Right atrium auricular region (tissue), 2 donors: ENCODE results near the gene DBR1. TPM values are rescaled to one million over a fixed set of nuclear protein-coding genes. Genes with fewer than 3 reads are reported as not detected.

Experiments used
- DNase-seq: peaks from one replicate; pipeline ENCODE4 v3.0.0-alpha.2; 2019; ENCODE audit warnings: low spot score
- H3K27ac ChIP-seq, 2 donors: fragments of 200-600 bp; sonication (generic); 1 replicate in 1 of 2; 2 replicates in 1 of 2; pipeline ENCODE4 v1.5.1; 2016 to 2019
- H3K27me3 ChIP-seq, 2 donors: fragments of 200-600 bp; sonication (generic); one replicate each; pipeline versions ENCODE4 v1.5.1 to v1.6.0; 2017 to 2019
- H3K36me3 ChIP-seq: fragments of 200-600 bp; sonication (generic); one replicate; pipeline ENCODE4 v1.5.1; 2016
- H3K4me1 ChIP-seq, 2 donors: fragments of 200-600 bp; sonication (generic); one replicate each; pipeline versions ENCODE4 v1.5.1 to v1.6.0; 2017 to 2019
- H3K4me3 ChIP-seq, 2 donors: fragments of 200-600 bp; sonication (generic); 1 replicate in 1 of 2; 2 replicates in 1 of 2; pipeline ENCODE4 v1.5.1; 2017 to 2019; ENCODE audit warnings: mild to moderate bottlenecking in 1 of 2, moderate library complexity in 1 of 2
- H3K9me3 ChIP-seq, 2 donors: fragments of 200-600 bp; sonication (generic); one replicate each; pipeline ENCODE4 v1.5.1; 2019
- total RNA-seq, 2 donors: library from RNA; depleted of rRNA; stranded (reverse); fragments of >200 nt; gene quantifications; one replicate each; pipeline ENCODE4 v1.1.0, GENCODE V29; 2016
- TF ChIP-seq, protein P1 (sequence below), 2 donors: fragments of 200-600 bp; sonication (generic); IDR thresholded peaks; one replicate each; pipeline ENCODE4 v1.5.1; 2019; ENCODE audit warnings: antibody characterized with exemption in 2 of 2

The DBR1 gene
- total RNA-seq, 2 donors from 2014 or later, result 6.9 to 8.1 TPM

DNA sequence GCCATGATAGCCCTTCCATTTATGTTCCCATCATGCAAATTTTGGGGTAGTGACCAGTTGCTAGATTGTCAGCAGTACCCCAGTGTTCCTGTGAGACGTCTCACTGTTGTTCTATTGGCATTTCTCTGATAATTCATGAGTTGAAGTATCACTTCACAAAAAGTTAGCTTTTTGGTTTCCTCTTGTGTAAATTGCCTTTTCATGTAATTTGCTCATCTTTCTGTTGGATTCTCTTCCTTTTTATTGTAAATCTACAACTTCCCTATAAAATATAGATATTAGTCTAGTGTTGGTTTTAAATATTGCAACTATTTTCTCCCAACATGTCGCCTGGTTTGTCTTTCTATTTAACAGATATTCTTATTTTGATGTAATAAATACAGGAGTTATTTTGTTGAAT is 35.0 kb downstream of the DBR1 start:
- Histone ChIP-seq H3K36me3 (no peaks in the 10 kb centered on the region), H3K27ac (no peak overlapping the region), H3K4me1 (no peaks in the 10 kb centered on the region), H3K27me3 (no peaks in the 10 kb centered on the region), H3K9me3 (peaks cover 0 to 6% of the 10 kb centered on the region in 2 donors), H3K4me3 (no peak overlapping the region)
- DNase-seq, result no peak
- TF ChIP-seq, protein P1, sequence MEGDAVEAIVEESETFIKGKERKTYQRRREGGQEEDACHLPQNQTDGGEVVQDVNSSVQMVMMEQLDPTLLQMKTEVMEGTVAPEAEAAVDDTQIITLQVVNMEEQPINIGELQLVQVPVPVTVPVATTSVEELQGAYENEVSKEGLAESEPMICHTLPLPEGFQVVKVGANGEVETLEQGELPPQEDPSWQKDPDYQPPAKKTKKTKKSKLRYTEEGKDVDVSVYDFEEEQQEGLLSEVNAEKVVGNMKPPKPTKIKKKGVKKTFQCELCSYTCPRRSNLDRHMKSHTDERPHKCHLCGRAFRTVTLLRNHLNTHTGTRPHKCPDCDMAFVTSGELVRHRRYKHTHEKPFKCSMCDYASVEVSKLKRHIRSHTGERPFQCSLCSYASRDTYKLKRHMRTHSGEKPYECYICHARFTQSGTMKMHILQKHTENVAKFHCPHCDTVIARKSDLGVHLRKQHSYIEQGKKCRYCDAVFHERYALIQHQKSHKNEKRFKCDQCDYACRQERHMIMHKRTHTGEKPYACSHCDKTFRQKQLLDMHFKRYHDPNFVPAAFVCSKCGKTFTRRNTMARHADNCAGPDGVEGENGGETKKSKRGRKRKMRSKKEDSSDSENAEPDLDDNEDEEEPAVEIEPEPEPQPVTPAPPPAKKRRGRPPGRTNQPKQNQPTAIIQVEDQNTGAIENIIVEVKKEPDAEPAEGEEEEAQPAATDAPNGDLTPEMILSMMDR (IDR thresholded peaks at IDR 0.05), result no peak

DNA sequence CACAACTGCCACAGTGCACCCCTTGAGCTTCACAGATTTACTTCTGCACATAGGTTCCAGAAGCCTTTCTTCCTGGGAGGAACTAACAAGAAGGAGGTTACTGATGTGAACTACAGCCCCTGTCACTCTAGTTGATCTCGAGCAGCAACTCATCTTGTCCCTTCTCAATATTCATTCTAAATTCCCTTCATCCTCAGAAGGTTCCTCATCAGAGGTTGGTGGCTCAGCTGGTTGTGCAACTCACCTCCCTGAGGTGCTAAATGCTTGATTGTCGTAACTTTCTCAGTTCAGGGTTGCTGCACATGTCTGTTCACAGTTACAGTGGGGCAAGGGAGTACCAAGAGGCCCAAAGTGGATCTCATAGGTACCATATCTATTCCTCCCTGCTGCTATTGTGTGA is 36.9 kb downstream of the DBR1 start:
- Histone ChIP-seq H3K27ac (no peak overlapping the region), H3K4me1 (no peaks in the 10 kb centered on the region), H3K27me3 (no peaks in the 10 kb centered on the region), H3K36me3 (no peaks in the 10 kb centered on the region), H3K9me3 (no peaks in the 10 kb centered on the region), H3K4me3 (no peak overlapping the region)
- TF ChIP-seq, protein P1 (IDR thresholded peaks at IDR 0.05), result no peak
- DNase-seq, result no peak

DNA sequence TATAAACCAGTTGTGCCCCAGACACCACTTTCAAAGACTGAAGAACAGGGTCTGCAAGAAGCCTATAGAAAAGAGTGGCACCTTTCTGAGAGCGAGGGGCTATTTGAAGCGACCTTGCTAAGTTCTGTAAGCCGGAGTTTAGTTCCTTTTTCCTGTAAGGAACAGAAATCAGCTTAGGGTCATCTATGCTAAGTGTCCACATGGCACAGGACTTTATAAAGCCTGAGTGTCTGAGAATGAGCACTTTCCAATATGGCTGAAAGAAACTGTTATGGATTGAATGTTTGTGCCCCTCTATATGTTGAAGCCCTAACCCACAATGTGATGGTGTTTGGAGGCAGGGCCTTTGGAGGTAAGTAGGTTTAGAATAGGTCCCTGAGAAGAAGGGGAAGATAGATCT is 38.5 kb downstream of the DBR1 start:
- Histone ChIP-seq H3K4me1 (no peaks in the 10 kb centered on the region), H3K27ac (no peak overlapping the region), H3K9me3 (no peaks in the 10 kb centered on the region), H3K4me3 (no peak overlapping the region), H3K27me3 (no peaks in the 10 kb centered on the region), H3K36me3 (no peaks in the 10 kb centered on the region)
- TF ChIP-seq, protein P1 (IDR thresholded peaks at IDR 0.05), result no peak
- DNase-seq, result no peak

DNA sequence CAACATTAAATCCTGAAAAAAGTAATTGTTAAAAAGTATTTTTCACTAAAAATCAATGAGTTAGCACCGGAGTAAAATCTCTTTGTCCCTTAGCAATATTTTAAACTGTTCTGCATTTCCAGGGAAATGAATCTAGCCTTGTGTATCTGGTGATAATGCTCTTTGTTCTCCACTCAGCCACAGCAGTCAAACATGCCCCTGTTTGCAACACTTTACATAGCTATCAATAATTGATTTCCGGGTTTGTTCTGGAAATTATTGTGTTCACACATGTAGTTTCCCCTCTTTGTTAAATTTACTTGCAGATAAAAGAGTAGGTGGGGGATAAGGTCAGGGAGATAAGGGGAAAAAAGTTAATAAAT is 38.9 kb downstream of the DBR1 start:
- no peaks in the 10 kb centered on the region for H3K9me3 ChIP-seq
- TF ChIP-seq, protein P1 (IDR thresholded peaks at IDR 0.05), result no peak
- no peaks in the 10 kb centered on the region for H3K36me3 ChIP-seq
- H3K27ac ChIP-seq, result no peak overlapping the region
- DNase-seq, result no peak
- no peaks in the 10 kb centered on the region for H3K4me1 ChIP-seq
- H3K4me3 ChIP-seq, result no peak overlapping the region
- H3K27me3 ChIP-seq, result no peaks in the 10 kb centered on the region

DNA sequence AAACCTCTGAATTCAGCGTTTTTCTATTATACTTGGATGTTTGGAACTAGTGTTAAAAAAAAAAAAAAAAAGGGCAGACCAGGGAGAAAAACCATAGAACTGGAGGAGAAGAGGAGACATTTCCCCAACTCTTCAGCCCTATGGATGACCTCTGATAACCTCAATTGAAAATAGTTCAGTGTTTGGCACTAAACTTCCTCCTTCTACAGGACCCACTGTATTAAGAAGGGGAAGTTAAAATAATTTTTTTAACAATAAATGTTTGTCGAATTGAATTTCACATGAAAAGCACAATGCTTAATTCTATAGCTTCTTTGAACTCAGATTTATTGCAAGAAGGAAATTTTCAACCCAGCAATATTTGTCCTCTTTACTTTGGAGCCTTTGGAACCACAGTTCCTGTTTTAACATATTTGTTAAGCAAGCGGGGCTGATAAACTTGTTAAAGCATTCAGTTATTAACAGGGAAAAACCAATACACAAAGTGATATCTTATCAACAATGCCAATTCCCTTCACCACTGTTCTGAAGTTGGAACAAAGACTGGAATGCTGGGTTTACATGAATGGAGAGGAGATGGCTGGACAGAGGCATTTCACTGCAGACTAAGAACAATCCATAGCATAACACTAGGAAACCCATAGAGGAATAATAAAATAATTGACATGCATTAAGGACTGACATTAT is 39.4 kb downstream of the DBR1 start:
- TF ChIP-seq, protein P1 (IDR thresholded peaks at IDR 0.05), result no peak
- Histone ChIP-seq H3K27ac (no peak overlapping the region), H3K9me3 (no peaks in the 10 kb centered on the region), H3K36me3 (no peaks in the 10 kb centered on the region), H3K4me3 (no peak overlapping the region), H3K4me1 (no peaks in the 10 kb centered on the region), H3K27me3 (no peaks in the 10 kb centered on the region)
- no peak for DNase-seq

DNA sequence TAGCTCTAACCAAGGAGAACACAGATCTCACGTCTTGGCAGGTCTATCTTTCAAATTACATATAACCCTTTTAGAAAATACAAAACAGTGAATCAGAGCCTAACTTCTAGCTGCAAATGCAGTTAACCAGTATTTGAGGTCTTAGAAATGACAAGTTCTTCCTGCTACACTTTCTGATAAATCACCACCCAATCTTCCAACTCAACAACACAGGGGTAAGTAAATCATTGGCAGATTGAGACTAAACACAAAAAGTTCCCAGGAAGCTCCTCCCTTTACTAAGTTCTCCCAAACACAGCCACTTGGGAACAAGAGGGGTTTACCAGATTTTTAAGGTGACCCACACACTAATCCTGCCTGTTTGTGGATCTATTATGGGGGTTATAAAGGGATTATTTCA is 42.5 kb downstream of the DBR1 start, which contains the start of gene A4GNT:
Gene A4GNT, minus strand, starts transcription at position 152 of the 400 bp plus-strand sequence. CDS start 1,134 bp downstream, outside the sequence.
- DNase-seq, result no peak
- no peak within 1 kb of the TSS for H3K27ac ChIP-seq
- no peaks in the 10 kb centered on the region for H3K36me3 ChIP-seq
- TF ChIP-seq, protein P1 (IDR thresholded peaks at IDR 0.05), result no peak
- no peaks in the 10 kb centered on the region for H3K9me3 ChIP-seq
- H3K27me3 ChIP-seq, result no peaks in the 10 kb centered on the region
- no peaks in the 10 kb centered on the region for H3K4me1 ChIP-seq
- H3K4me3 ChIP-seq, result no peak within 1 kb of the TSS
